ENCODE results near the gene MYH7. TPM values are rescaled to one million over a fixed set of nuclear protein-coding genes. Genes with fewer than 3 reads are reported as not detected.
A peak's percentile ranks its signal among the peaks of the same experiment; 100 is the strongest.

The MYH7 gene
- total RNA-seq, 1 donor from 2014 or later: not detected

DNA sequence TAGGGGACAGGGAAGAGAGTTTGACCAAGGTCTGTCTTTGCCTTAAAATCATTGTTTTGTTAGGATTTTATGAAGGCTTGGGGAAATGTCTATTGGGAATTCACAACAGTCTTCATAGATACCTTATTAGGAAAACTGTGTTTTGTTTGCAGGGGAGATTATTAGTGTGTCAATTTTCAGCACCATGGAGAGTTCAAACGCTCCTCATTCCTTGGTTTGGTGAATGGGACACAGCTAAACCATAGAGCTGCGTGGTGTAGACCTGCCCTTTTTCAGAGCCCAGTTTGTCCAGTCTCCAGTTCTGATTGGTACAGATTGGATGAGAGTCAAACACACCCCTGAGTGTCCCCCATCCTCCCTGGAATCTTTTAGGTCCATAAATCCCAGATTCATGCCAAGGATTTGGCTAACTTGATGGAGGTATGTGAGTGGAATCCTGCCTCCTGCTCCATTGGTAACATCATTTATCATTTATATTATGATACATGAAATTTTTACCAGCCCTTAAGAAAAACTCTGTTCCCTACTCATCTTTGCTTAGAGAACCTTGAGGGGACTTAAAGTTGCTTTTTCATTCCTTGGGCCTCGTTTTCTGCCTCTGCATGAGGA, 46.0 kb upstream of the MYH7 start:
- no peaks in the 10 kb centered on the region for H3K4me1 ChIP-seq
- H3K4me3 ChIP-seq: no peak overlapping the region
- intact Hi-C loops (cut with DNase I): no loop called here
- TF ChIP-seq POLR2A (IDR thresholded peaks at IDR 0.05) (no peak), POLR2AphosphoS5 (IDR thresholded peaks at IDR 0.05; ENCODE audit: insufficient read depth in 1 of 2, low read depth in 1 of 2) (no peak)
- TF ChIP-seq, protein P1, sequence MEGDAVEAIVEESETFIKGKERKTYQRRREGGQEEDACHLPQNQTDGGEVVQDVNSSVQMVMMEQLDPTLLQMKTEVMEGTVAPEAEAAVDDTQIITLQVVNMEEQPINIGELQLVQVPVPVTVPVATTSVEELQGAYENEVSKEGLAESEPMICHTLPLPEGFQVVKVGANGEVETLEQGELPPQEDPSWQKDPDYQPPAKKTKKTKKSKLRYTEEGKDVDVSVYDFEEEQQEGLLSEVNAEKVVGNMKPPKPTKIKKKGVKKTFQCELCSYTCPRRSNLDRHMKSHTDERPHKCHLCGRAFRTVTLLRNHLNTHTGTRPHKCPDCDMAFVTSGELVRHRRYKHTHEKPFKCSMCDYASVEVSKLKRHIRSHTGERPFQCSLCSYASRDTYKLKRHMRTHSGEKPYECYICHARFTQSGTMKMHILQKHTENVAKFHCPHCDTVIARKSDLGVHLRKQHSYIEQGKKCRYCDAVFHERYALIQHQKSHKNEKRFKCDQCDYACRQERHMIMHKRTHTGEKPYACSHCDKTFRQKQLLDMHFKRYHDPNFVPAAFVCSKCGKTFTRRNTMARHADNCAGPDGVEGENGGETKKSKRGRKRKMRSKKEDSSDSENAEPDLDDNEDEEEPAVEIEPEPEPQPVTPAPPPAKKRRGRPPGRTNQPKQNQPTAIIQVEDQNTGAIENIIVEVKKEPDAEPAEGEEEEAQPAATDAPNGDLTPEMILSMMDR (IDR thresholded peaks at IDR 0.05): no peak
- no peaks in the 10 kb centered on the region for H3K27me3 ChIP-seq
- H3K36me3 ChIP-seq: peaks cover 0 to 18% of the 10 kb centered on the region in 2 donors
- no peak for DNase-seq (ENCODE audit: extremely low spot score in 2 of 2)
- H3K9me3 ChIP-seq: no peaks in the 10 kb centered on the region
- H3K27ac ChIP-seq: no peak overlapping the region

DNA sequence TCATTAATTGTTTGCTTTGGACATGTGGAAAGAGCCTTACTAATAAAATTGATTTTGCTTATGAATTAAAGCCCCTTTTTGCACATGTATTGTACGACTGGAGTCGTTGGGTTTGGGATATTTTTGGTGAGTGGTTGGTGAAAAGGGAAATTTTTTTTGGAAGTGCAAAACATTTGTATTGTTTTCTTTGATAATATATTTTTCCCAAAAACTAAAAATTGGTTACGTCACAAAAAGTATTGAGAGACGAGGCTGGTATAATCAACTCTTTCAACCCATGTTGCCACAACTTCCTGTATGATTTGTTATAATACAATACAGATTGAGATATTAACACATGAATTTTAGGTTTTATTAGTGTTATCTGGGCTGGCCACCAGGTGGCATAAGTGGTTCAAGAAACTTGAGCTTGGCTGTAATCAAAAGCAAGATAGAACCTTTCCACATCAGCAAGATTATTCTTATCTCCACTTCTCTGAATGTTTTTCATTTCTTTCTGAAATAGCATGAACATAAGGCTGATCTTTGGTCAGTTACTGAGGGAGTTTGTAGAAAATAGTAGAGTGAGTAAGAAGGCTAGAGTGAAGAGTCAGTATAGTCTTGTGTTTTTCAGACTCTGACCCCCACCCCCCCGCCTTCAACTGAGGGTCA, 42.8 kb upstream of the MYH7 start:
- H3K4me1 ChIP-seq: no peaks in the 10 kb centered on the region
- TF ChIP-seq POLR2AphosphoS5 (IDR thresholded peaks at IDR 0.05; ENCODE audit: insufficient read depth in 1 of 2, low read depth in 1 of 2) (peak in 1 of 2 donors; percentile 26), POLR2A (IDR thresholded peaks at IDR 0.05) (no peak)
- TF ChIP-seq, protein P1 (IDR thresholded peaks at IDR 0.05): peak; percentile 37 to 73 (median 59)
- H3K27ac ChIP-seq: no peak overlapping the region
- no peaks in the 10 kb centered on the region for H3K27me3 ChIP-seq
- peaks cover 0 to 43% of the 10 kb centered on the region in 2 donors for H3K36me3 ChIP-seq
- no peak overlapping the region for H3K4me3 ChIP-seq
- intact Hi-C loops (cut with DNase I): loop anchor here (1.0 kb wide), 1 partner anchor 86 kb away; no protein-coding TSS in a partner anchor
- H3K9me3 ChIP-seq: no peaks in the 10 kb centered on the region
- no peak for DNase-seq (ENCODE audit: extremely low spot score in 2 of 2)

DNA sequence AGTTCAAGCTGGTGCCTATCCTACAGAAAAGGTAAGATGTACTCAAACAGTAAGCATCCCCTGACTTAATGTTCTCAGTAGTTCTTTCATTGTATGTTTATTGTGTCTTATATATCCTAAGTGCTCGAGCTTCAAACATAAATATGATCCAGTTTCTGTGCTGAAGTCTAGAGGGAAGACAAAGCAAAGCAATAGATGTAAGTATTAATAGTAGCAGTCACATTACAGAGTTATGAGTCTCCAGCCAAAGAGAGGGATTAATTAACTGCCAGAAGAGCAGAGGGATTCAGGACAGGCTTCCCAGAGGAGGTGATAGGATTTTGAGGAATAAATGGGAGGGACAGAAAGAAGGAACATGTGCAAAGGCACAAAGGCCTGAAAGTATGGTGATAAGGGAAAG, 35.5 kb upstream of the MYH7 start:
- DNase-seq (ENCODE audit: extremely low spot score in 2 of 2): no peak
- no peak overlapping the region for H3K4me3 ChIP-seq
- peaks cover 10% of the 10 kb centered on the region for H3K4me1 ChIP-seq
- no peaks in the 10 kb centered on the region for H3K27me3 ChIP-seq
- H3K36me3 ChIP-seq: peaks cover 0 to 42% of the 10 kb centered on the region in 2 donors
- TF ChIP-seq, protein P1 (IDR thresholded peaks at IDR 0.05): no peak
- no peak for TF ChIP-seq POLR2AphosphoS5 (IDR thresholded peaks at IDR 0.05; ENCODE audit: insufficient read depth in 1 of 2, low read depth in 1 of 2)
- no peak for TF ChIP-seq POLR2A (IDR thresholded peaks at IDR 0.05)
- H3K27ac ChIP-seq: no peak overlapping the region
- intact Hi-C loops (cut with DNase I): no loop called here
- H3K9me3 ChIP-seq: no peaks in the 10 kb centered on the region

DNA sequence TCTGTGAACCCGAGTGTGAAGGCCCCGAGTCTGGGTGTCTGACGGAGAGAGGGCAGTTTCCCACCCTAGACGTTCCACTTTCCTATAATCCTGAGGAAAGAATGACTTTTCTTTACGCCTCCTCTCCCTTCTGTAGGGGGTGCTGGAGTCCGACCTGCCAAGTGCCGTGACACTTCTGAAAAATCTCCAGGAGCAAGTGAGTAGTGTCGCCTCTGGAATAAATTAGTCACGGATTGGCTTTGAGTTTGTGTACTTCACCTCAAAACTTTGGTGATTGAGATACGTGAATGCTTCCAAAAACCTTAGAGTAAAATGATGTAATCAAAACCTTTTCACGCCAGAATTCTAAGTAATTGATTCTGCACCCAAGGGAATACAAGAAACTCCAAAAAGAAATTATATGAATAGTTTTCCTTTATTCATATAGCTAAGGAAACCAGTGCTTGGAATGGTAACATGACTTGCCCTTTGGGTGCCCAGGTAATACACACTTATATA, 34.5 kb upstream of the MYH7 start:
- H3K27me3 ChIP-seq: no peaks in the 10 kb centered on the region

More for the DNA sequence above, 34.5 kb upstream of the MYH7 start:
- intact Hi-C loops (cut with DNase I): loop anchor here (10.0 kb wide), 1 partner anchor 145 kb away; the partner anchor contains the start of gene PABPN1
- H3K36me3 ChIP-seq: peaks cover 0 to 32% of the 10 kb centered on the region in 2 donors
- no peak for DNase-seq (ENCODE audit: extremely low spot score in 2 of 2)
- H3K4me1 ChIP-seq: peaks cover 10% of the 10 kb centered on the region
- H3K4me3 ChIP-seq: peak overlapping the region; percentile 85 to 94
- peak overlapping the region; percentile 87 for H3K27ac ChIP-seq
- no peaks in the 10 kb centered on the region for H3K9me3 ChIP-seq
- TF ChIP-seq, protein P1 (IDR thresholded peaks at IDR 0.05): no peak
- no peak for TF ChIP-seq POLR2A (IDR thresholded peaks at IDR 0.05)
- TF ChIP-seq POLR2AphosphoS5 (IDR thresholded peaks at IDR 0.05; ENCODE audit: insufficient read depth in 1 of 2, low read depth in 1 of 2): no peak
